Fibroblast of lung (primary cell): ENCODE measurements around the gene MBOAT2. TPM values are rescaled to one million over a fixed set of nuclear protein-coding genes. Genes with fewer than 3 reads are reported as not detected.

Experiments
- DNase-seq, 2 donors: peaks; one replicate each; pipeline versions ENCODE4 v3.0.0 to v3.0.0-alpha.2; 2010; ENCODE audit warnings: low read depth in 2 of 2
- H2AFZ ChIP-seq: 2 replicates; pipeline ENCODE4 v1.5.1; 2012; ENCODE audit warnings: low read length, control low read depth, inconsistent platforms
- H3K27ac ChIP-seq: 2 replicates; pipeline ENCODE4 v1.5.1; 2011; ENCODE audit warnings: low read length, control low read depth; ENCODE audit not compliant: insufficient read depth
- H3K27me3 ChIP-seq: 2 replicates; pipeline ENCODE4 v1.5.1; 2011; ENCODE audit warnings: mild to moderate bottlenecking, low read length; ENCODE audit not compliant: control insufficient read depth, insufficient read depth
- H3K36me3 ChIP-seq: 2 replicates; pipeline ENCODE4 v1.5.1; 2011; ENCODE audit warnings: low read length; ENCODE audit not compliant: control insufficient read depth, insufficient read depth
- H3K4me1 ChIP-seq: 2 replicates; pipeline ENCODE4 v1.5.1; 2011; ENCODE audit warnings: low read length; ENCODE audit not compliant: control insufficient read depth, insufficient read depth; ENCODE audit errors: extremely low read depth
- H3K4me2 ChIP-seq: 2 replicates; pipeline ENCODE4 v1.5.1; 2011; ENCODE audit warnings: low read length, control low read depth; ENCODE audit not compliant: insufficient read depth; ENCODE audit errors: extremely low read depth
- H3K4me3 ChIP-seq, 4 experiments: fragments of 200-600 bp in 1 of 4; sonication (generic) in 1 of 4; replicated peaks in 1 of 4; 2 replicates each; pipeline ENCODE4 v1.5.1; 2011 to 2016; ENCODE audit warnings: low read length in 4 of 4, low read depth in 3 of 4, mild to moderate bottlenecking in 3 of 4, control low read depth in 2 of 4, inconsistent platforms in 1 of 4, mixed read lengths in 1 of 4; ENCODE audit not compliant: insufficient read depth in 1 of 4; ENCODE audit errors: control extremely low read depth in 1 of 4
- H3K79me2 ChIP-seq: 2 replicates; pipeline ENCODE4 v1.5.1; 2012; ENCODE audit warnings: mild to moderate bottlenecking, low read length, inconsistent platforms; ENCODE audit not compliant: control insufficient read depth, insufficient read depth
- H3K9ac ChIP-seq: 2 replicates; pipeline ENCODE4 v1.5.1; 2011; ENCODE audit warnings: mild to moderate bottlenecking, low read length, control low read depth; ENCODE audit not compliant: insufficient read depth
- H3K9me3 ChIP-seq: 2 replicates; pipeline ENCODE4 v1.5.1; 2012; ENCODE audit warnings: low read depth, low read length; ENCODE audit not compliant: control insufficient read depth, insufficient read depth
- H4K20me1 ChIP-seq: 2 replicates; pipeline ENCODE4 v1.5.1; 2011; ENCODE audit warnings: low read length; ENCODE audit not compliant: control insufficient read depth, insufficient read depth; ENCODE audit errors: extremely low read depth
- CTCF ChIP-seq, 2 donors: IDR thresholded peaks in 1 of 2; conservative IDR thresholded peaks in 1 of 2; 1 replicate in 1 of 2; 2 replicates in 1 of 2; pipeline ENCODE4 v1.5.1; 2011 to 2012; ENCODE audit warnings: low read length in 2 of 2, control low read depth in 1 of 2, inconsistent platforms in 1 of 2, low read depth in 1 of 2, mild to moderate bottlenecking in 1 of 2
- EZH2 ChIP-seq: IDR thresholded peaks from 2 replicates; pipeline ENCODE4 v1.5.1; 2012; ENCODE audit warnings: low read length, control low read depth, mild to moderate bottlenecking; ENCODE audit errors: missing control alignments
- polyA plus RNA-seq, 2 donors: library from polyadenylated mRNA; depleted of rRNA in 1 of 2; stranded (reverse) in 1 of 2; unstranded in 1 of 2; fragments of >200 nt; gene quantifications; 2 replicates each; pipeline ENCODE4 v1.2.1, GENCODE V29; 2011 to 2012; ENCODE audit warnings: missing spikeins in 1 of 2
- total RNA-seq: library from RNA; depleted of rRNA; stranded (reverse); fragments of >200 nt; gene quantifications from 2 replicates; pipeline ENCODE4 v1.2.1, GENCODE V29; 2014

MBOAT2 gene
- total and polyA plus RNA-seq, 2 donors (not counting 1 experiment from before 2014, with no cell fraction given), result 46.4 to 68.3 TPM

GRCh38 chr2:8929128-8929527 is 74.4 kb downstream of the MBOAT2 start:
- Histone ChIP-seq H3K27me3 (no peaks in the 10 kb centered on the region), H3K27ac (no peak overlapping the region), H3K9me3 (no peaks in the 10 kb centered on the region), H3K4me3 (no peak overlapping the region), H3K9ac (no peak overlapping the region), H3K4me1 (no peaks in the 10 kb centered on the region), H3K36me3 (no peaks in the 10 kb centered on the region), H4K20me1 (no peaks in the 10 kb centered on the region), H3K79me2 (no peaks in the 10 kb centered on the region), H2AFZ (no peak overlapping the region), H3K4me2 (no peak overlapping the region)
- DNase-seq, result no peak
- no peak for TF ChIP-seq EZH2

GRCh38 chr2:8927510-8928455 is 75.7 kb downstream of the MBOAT2 start:
- no peaks in the 10 kb centered on the region for H3K27me3 ChIP-seq
- DNase-seq, result no peak
- H3K4me2 ChIP-seq, result no peak overlapping the region
- H2AFZ ChIP-seq, result no peak overlapping the region
- TF ChIP-seq CTCF (conservative IDR thresholded peaks at IDR 0.05 in 1 of 2, IDR thresholded peaks at IDR 0.05 in 1 of 2; ENCODE audit: low read depth in 1 of 2, low read length in 2 of 2), result no peak
- TF ChIP-seq EZH2, result no peak
- H3K27ac ChIP-seq, result no peak overlapping the region
- no peaks in the 10 kb centered on the region for H3K79me2 ChIP-seq
- no peak overlapping the region for H3K9ac ChIP-seq
- peaks cover 2% of the 10 kb centered on the region for H3K4me1 ChIP-seq
- H3K9me3 ChIP-seq, result no peaks in the 10 kb centered on the region
- H3K4me3 ChIP-seq, result no peak overlapping the region
- no peaks in the 10 kb centered on the region for H4K20me1 ChIP-seq
- H3K36me3 ChIP-seq, result no peaks in the 10 kb centered on the region

GRCh38 chr2:8926356-8926755 is 77.1 kb downstream of the MBOAT2 start:
- H2AFZ ChIP-seq, result no peak overlapping the region
- no peaks in the 10 kb centered on the region for H3K27me3 ChIP-seq
- H3K4me2 ChIP-seq, result no peak overlapping the region
- no peak overlapping the region for H3K9ac ChIP-seq
- TF ChIP-seq CTCF (conservative IDR thresholded peaks at IDR 0.05 in 1 of 2, IDR thresholded peaks at IDR 0.05 in 1 of 2; ENCODE audit: low read depth in 1 of 2, low read length in 2 of 2) (no peak), EZH2 (no peak)
- no peaks in the 10 kb centered on the region for H4K20me1 ChIP-seq
- H3K79me2 ChIP-seq, result no peaks in the 10 kb centered on the region
- no peak overlapping the region for H3K27ac ChIP-seq
- no peaks in the 10 kb centered on the region for H3K9me3 ChIP-seq
- DNase-seq, result no peak
- H3K4me3 ChIP-seq, result no peak overlapping the region
- H3K4me1 ChIP-seq, result peaks cover 2% of the 10 kb centered on the region
- no peaks in the 10 kb centered on the region for H3K36me3 ChIP-seq
